ENCODE results near the gene MYO3B.

Gene MYO3B

DNA sequence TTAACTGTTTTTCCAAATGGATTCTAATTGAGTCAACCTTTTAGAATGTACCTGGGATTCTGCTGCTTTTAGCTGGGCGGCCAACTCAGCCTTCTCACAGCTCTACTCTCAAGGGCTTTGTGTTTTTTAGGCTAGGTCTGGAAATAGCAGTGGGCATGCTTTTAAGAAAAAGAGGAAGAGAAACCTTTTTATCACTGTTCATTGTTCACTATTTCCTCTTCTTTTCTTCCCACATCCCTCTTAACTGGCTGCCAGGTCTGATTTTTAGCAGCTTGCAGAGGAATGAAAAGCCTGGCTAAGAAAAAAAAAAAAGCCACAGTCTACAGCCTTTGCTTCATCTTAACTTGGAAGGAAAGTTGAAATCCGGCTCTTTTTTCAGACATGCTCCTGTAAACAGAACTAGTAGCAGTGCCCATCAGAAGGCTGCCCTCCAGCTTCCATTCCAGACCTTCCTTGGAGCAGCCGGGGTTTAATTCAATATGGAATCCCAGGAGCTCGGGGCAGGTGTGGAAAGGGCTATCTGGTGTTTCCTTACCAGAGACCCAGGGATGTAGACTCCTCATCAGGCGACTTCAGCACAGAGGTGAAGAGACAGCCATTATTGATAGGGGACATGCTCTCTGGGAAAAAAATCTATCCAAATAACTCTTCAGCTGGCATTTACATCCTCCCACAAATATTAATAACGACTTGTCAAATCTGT, 230.7 kb downstream of the MYO3B start:
- H3K36me3 ChIP-seq (replicated peaks; ENCODE audit: low read depth, low read length): no peaks in the 10 kb centered on the region
- H3K4me1 ChIP-seq (ENCODE audit: low read length): peaks cover 40% of the 10 kb centered on the region
- peaks cover 23% of the 10 kb centered on the region for H4K20me1 ChIP-seq (ENCODE audit: insufficient read depth, low read length)
- no peaks in the 10 kb centered on the region for H3K9me3 ChIP-seq (ENCODE audit: insufficient read depth, low read length)
- peaks cover 62% of the 10 kb centered on the region for H3K27me3 ChIP-seq (ENCODE audit: low read depth, low read length)
- no peak overlapping the region for H3K27ac ChIP-seq (ENCODE audit: low read length)
- H3K4me2 ChIP-seq (ENCODE audit: low read length): peak overlapping the region; percentile 77
- peak overlapping the region; percentile 74 for H3K4me3 ChIP-seq (ENCODE audit: low read length)
- TF ChIP-seq EZH2phosphoT487 (IDR thresholded peaks at IDR 0.05; ENCODE audit: low read depth): no peak
- H3K79me2 ChIP-seq (ENCODE audit: low read length): no peaks in the 10 kb centered on the region
- peak overlapping the region; percentile 15; the same call in 1 of the 2 replicates for H3K9ac ChIP-seq (ENCODE audit: low read length)
- no peak overlapping the region for H2AFZ ChIP-seq (ENCODE audit: low read depth, low read length)

DNA sequence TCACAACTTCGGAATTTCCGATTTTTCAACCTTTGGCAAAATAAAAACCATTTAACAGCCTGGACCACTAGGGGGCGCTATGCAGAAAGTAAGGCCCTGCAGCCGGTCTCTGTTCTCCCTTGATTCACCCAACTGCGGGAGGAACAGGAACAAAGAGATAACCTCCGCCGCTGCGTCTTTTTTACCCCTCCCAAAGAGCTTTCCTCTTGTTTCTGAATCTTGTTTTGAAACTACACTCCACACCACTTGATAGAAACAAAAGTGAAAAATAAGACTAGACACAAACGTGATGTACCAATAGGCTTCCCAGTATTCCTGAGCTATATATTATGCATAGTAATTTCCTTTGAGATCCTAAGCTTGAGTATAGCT, 231.2 kb downstream of the MYO3B start:
- peaks cover 59% of the 10 kb centered on the region for H3K27me3 ChIP-seq (ENCODE audit: low read depth, low read length)
- no peaks in the 10 kb centered on the region for H3K36me3 ChIP-seq (replicated peaks; ENCODE audit: low read depth, low read length)
- H2AFZ ChIP-seq (ENCODE audit: low read depth, low read length): peak overlapping the region; percentile 72
- no peaks in the 10 kb centered on the region for H3K9me3 ChIP-seq (ENCODE audit: insufficient read depth, low read length)
- H3K4me1 ChIP-seq (ENCODE audit: low read length): peaks cover 35% of the 10 kb centered on the region
- H4K20me1 ChIP-seq (ENCODE audit: insufficient read depth, low read length): peaks cover 20% of the 10 kb centered on the region
- no peaks in the 10 kb centered on the region for H3K79me2 ChIP-seq (ENCODE audit: low read length)
- H3K9ac ChIP-seq (ENCODE audit: low read length): peak overlapping the region; percentile 29
- peak overlapping the region; percentile 74 for H3K4me3 ChIP-seq (ENCODE audit: low read length)
- peak overlapping the region; percentile 77 for H3K4me2 ChIP-seq (ENCODE audit: low read length)
- TF ChIP-seq, protein P1, sequence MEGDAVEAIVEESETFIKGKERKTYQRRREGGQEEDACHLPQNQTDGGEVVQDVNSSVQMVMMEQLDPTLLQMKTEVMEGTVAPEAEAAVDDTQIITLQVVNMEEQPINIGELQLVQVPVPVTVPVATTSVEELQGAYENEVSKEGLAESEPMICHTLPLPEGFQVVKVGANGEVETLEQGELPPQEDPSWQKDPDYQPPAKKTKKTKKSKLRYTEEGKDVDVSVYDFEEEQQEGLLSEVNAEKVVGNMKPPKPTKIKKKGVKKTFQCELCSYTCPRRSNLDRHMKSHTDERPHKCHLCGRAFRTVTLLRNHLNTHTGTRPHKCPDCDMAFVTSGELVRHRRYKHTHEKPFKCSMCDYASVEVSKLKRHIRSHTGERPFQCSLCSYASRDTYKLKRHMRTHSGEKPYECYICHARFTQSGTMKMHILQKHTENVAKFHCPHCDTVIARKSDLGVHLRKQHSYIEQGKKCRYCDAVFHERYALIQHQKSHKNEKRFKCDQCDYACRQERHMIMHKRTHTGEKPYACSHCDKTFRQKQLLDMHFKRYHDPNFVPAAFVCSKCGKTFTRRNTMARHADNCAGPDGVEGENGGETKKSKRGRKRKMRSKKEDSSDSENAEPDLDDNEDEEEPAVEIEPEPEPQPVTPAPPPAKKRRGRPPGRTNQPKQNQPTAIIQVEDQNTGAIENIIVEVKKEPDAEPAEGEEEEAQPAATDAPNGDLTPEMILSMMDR (IDR thresholded peaks at IDR 0.05; ENCODE audit: low read depth, low read length): peak; percentile 95
- TF ChIP-seq EZH2phosphoT487 (IDR thresholded peaks at IDR 0.05; ENCODE audit: low read depth): no peak
- no peak overlapping the region for H3K27ac ChIP-seq (ENCODE audit: low read length)

- peaks cover 3% of the 10 kb centered on the region; the same call in 1 of the 2 replicates for H4K20me1 ChIP-seq (ENCODE audit: insufficient read depth, low read length)
- H3K9me3 ChIP-seq (ENCODE audit: insufficient read depth, low read length): no peaks in the 10 kb centered on the region
- no peak overlapping the region for H3K9ac ChIP-seq (ENCODE audit: low read length)
- no peak overlapping the region for H2AFZ ChIP-seq (ENCODE audit: low read depth, low read length)
- TF ChIP-seq, protein P1 (IDR thresholded peaks at IDR 0.05; ENCODE audit: low read depth, low read length): no peak
- H3K4me3 ChIP-seq (ENCODE audit: low read length): no peak overlapping the region
- no peak overlapping the region for H3K4me2 ChIP-seq (ENCODE audit: low read length)
- H3K27me3 ChIP-seq (ENCODE audit: low read depth, low read length): peaks cover 60% of the 10 kb centered on the region
- peaks cover 16% of the 10 kb centered on the region for H3K4me1 ChIP-seq (ENCODE audit: low read length)
- H3K36me3 ChIP-seq (replicated peaks; ENCODE audit: low read depth, low read length): no peaks in the 10 kb centered on the region
- no peaks in the 10 kb centered on the region for H3K79me2 ChIP-seq (ENCODE audit: low read length)
- no peak overlapping the region for H3K27ac ChIP-seq (ENCODE audit: low read length)
Observed at GRCh38 chr2:170411660-170412059, 233.7 kb downstream of the MYO3B start.

DNA sequence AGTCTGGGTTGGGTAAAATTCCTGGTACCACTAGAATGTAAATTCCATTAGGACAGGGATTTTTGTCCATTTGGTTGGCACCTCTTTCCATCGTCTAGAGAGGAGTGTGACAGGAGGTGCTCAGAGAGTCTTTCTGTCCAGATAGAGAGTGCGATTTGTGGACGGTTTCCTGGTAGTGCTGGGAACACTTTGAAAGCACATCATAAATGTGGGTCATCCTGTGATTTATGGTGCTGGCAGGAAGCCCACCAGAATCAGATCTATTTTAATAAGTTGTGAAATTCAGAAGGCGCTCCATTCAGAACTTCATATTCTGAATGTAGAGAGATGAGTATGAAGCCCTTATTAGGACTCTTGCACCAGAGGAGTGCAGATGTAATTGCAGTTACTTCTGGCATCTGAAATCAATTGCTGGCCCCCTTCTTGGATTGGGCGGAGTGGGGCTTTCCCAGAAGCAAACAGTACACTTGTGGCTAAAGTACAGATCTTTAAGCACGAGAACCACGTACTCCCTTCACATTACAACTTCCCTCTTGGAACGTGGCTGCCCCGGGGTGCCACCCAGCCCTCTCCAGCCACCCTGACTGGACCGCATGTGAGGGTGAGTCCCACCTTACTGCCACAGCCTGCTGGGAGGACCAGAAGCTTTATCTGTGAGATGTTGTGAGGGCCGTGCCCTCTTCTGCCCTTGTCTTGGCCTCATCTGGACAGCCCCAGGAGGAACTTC, 243.2 kb downstream of the MYO3B start:
- no peaks in the 10 kb centered on the region for H4K20me1 ChIP-seq (ENCODE audit: insufficient read depth, low read length)
- H3K27me3 ChIP-seq (ENCODE audit: low read depth, low read length): peaks cover 25% of the 10 kb centered on the region
- no peaks in the 10 kb centered on the region for H3K36me3 ChIP-seq (replicated peaks; ENCODE audit: low read depth, low read length)
- H3K4me3 ChIP-seq (ENCODE audit: low read length): no peak overlapping the region
- no peak overlapping the region; the same call in 1 of the 2 replicates for H3K27ac ChIP-seq (ENCODE audit: low read length)
- H3K9me3 ChIP-seq (ENCODE audit: insufficient read depth, low read length): no peaks in the 10 kb centered on the region
- H3K79me2 ChIP-seq (ENCODE audit: low read length): no peaks in the 10 kb centered on the region
- TF ChIP-seq, protein P1 (IDR thresholded peaks at IDR 0.05; ENCODE audit: low read depth, low read length): no peak
- no peak for TF ChIP-seq EZH2phosphoT487 (IDR thresholded peaks at IDR 0.05; ENCODE audit: low read depth)
- H3K4me1 ChIP-seq (ENCODE audit: low read length): peaks cover 15% of the 10 kb centered on the region
- no peak overlapping the region for H3K9ac ChIP-seq (ENCODE audit: low read length)
- peak overlapping the region; percentile 33 for H3K4me2 ChIP-seq (ENCODE audit: low read length)
- H2AFZ ChIP-seq (ENCODE audit: low read depth, low read length): no peak overlapping the region
